ENCODE results near the gene ARID1B.

GRCh38 chr6:157131250-157131649 is 354.1 kb downstream of the ARID1B start:
- TF ChIP-seq CTCF (IDR thresholded peaks at IDR 0.05; ENCODE audit: borderline replicate concordance, extremely low read depth, low read length, poor library complexity, severe bottlenecking) = no peak
- no peak for TF ChIP-seq EZH2 (IDR thresholded peaks at IDR 0.05; ENCODE audit: borderline replicate concordance, low read depth, low read length, severe bottlenecking)

Measured in DND-41 (cell line).